NCI-H345 treated with DMSO at 0.1 percent for 48 hours (cell line): ENCODE results near the gene P2RX1.
"Not testable (repeated sequence)": the region's sequence is repeated elsewhere in the genome, so short reads cannot be mapped to it uniquely, and the experiment has no call there.

Experiments
- DNase-seq: peaks from one replicate; lab custom pipeline; 2025; ENCODE audit not compliant: unreplicated experiment; lab: John Stamatoyannopoulos, UW

The P2RX1 gene

GRCh38 chr17:3861761-3862681 lies 54.2 kb downstream of the P2RX1 start:
- no peak for DNase-seq

GRCh38 chr17:3860939-3861700 lies 55.1 kb downstream of the P2RX1 start:
- DNase-seq: no peak

- DNase-seq: no peak
Measured at GRCh38 chr17:3859940-3860339, 56.3 kb downstream of the P2RX1 start.

- DNase-seq: no peak
Measured at GRCh38 chr17:3857261-3858105, 58.8 kb downstream of the P2RX1 start.

- not testable (repeated sequence) for DNase-seq
Measured at GRCh38 chr17:3854204-3854603, 62.1 kb downstream of the P2RX1 start.

GRCh38 chr17:3852561-3852960 lies 63.7 kb downstream of the P2RX1 start:
- no peak for DNase-seq

- DNase-seq: no peak
Measured at GRCh38 chr17:3851461-3852100, 64.7 kb downstream of the P2RX1 start.

GRCh38 chr17:3848229-3848835 lies 67.9 kb downstream of the P2RX1 start:
- DNase-seq: no peak

- no peak for DNase-seq
Measured at GRCh38 chr17:3847165-3847670, 69.0 kb downstream of the P2RX1 start.
